HCT116 (cell line): ENCODE data around the gene LMO2. TPM values are rescaled to one million over a fixed set of nuclear protein-coding genes. Genes with fewer than 3 reads are reported as not detected.

Experiments used
- ATAC-seq: fragments of 200-7000 bp; cut with Tn5 transposase; 2 replicates; pipeline ENCODE4 v1.9.1; 2020; ENCODE audit warnings: mild to moderate bottlenecking, moderate library complexity
- BruUV-seq: library from RNA; stranded (reverse); fragments of 400-500 nt; replicated peaks from 2 replicates; lab custom pipeline; 2021; lab: Mats Ljungman, UMichigan
- CTCF ChIA-PET: fragments of 300-600 bp; sonication (Branson Sonifier 250); formaldehyde crosslinking; loops from one replicate; lab custom pipeline; 2021; ENCODE audit warnings: antibody characterized with exemption; lab: Charles Lee
- POLR2A ChIA-PET: fragments of 300-600, 350-600 bp; sonication (Branson Sonifier 250); formaldehyde crosslinking; loops from one replicate; lab custom pipeline; 2021; ENCODE audit warnings: antibody characterized with exemption; lab: Charles Lee
- RAD21 ChIA-PET, 2 experiments: fragments of 300-600 bp; sonication (Branson Sonifier 250); formaldehyde crosslinking; loops; one replicate each; lab custom pipeline; 2023; ENCODE audit warnings: low total read pairs in 2 of 2; ENCODE audit not compliant: uncharacterized antibody in 2 of 2, unreplicated experiment in 2 of 2, low non-redundant PET in 1 of 2; lab: Charles Lee
- DNase-seq: peaks from one replicate; pipeline ENCODE4 v3.0.0-alpha.2; 2010; ENCODE audit warnings: low read depth, low spot score
- H2AFZ ChIP-seq: fragments of 200-600 bp; shearing (Covaris generic), sonication (generic); 2 replicates; pipeline ENCODE4 v1.6.1; 2017; ENCODE audit warnings: low read depth, mixed run types, mixed read lengths, antibody characterized with exemption, low read length; ENCODE audit not compliant: poor library complexity, severe bottlenecking
- H3K27ac ChIP-seq: 2 replicates; pipeline ENCODE4 v1.5.1; 2012; ENCODE audit warnings: low read depth, low read length
- H3K27me3 ChIP-seq: fragments of 200-600 bp; sonication (generic); 2 replicates; pipeline ENCODE4 v1.6.1; 2016; ENCODE audit warnings: mixed run types, low read length, mixed read lengths; ENCODE audit not compliant: insufficient read depth
- H3K36me3 ChIP-seq, 2 experiments: fragments of 200-500 bp in 1 of 2; fragments of 200-600 bp in 1 of 2; sonication (Bioruptor generic) in 1 of 2; sonication (generic) in 1 of 2; 2 replicates each; pipeline versions ENCODE4 v1.5.1 to v1.6.1; 2014 to 2016; ENCODE audit warnings: low read length in 2 of 2, inconsistent platforms in 1 of 2, mixed read lengths in 1 of 2, mixed run types in 1 of 2; ENCODE audit not compliant: insufficient read depth in 2 of 2, control insufficient read depth in 1 of 2
- H3K4me1 ChIP-seq, 2 experiments: fragments of 200-600 bp in 1 of 2; sonication (generic) in 1 of 2; 2 replicates each; pipeline versions ENCODE4 v1.5.1 to v1.6.1; 2012 to 2017; ENCODE audit warnings: low read length in 2 of 2, inconsistent platforms in 1 of 2, mild to moderate bottlenecking in 1 of 2, mixed read lengths in 1 of 2, mixed run types in 1 of 2, moderate library complexity in 1 of 2; ENCODE audit not compliant: insufficient read depth in 2 of 2, control insufficient read depth in 1 of 2
- H3K4me2 ChIP-seq: fragments of 200-600 bp; sonication (generic); 2 replicates; pipeline ENCODE4 v1.6.1; 2017; ENCODE audit warnings: mixed run types, low read length, mixed read lengths
- H3K4me3 ChIP-seq, 2 experiments: fragments of 200-600 bp in 1 of 2; sonication (generic) in 1 of 2; replicated peaks in 1 of 2; 2 replicates each; pipeline ENCODE4 v1.5.1; 2011 to 2016; ENCODE audit warnings: low read length in 2 of 2, control low read depth in 1 of 2, low read depth in 1 of 2, mild to moderate bottlenecking in 1 of 2, mixed read lengths in 1 of 2, mixed run types in 1 of 2
- H3K79me2 ChIP-seq: fragments of 200-600 bp; sonication (generic); 2 replicates; pipeline ENCODE4 v1.6.1; 2017; ENCODE audit warnings: mild to moderate bottlenecking, mixed run types, low read length, moderate library complexity, mixed read lengths; ENCODE audit not compliant: insufficient read depth
- H3K9ac ChIP-seq: fragments of 200-600 bp; sonication (generic); 2 replicates; pipeline ENCODE4 v1.6.1; 2016; ENCODE audit warnings: low read length, mixed read lengths
- H3K9me2 ChIP-seq: fragments of 200-600 bp; sonication (generic), shearing (Covaris generic); 2 replicates; pipeline ENCODE4 v1.6.1; 2017; ENCODE audit warnings: mixed run types, mild to moderate bottlenecking, moderate library complexity; ENCODE audit not compliant: insufficient read depth
- H3K9me3 ChIP-seq, 2 experiments: fragments of 200-500 bp in 1 of 2; fragments of 200-600 bp in 1 of 2; sonication (Bioruptor generic) in 1 of 2; sonication (generic) in 1 of 2; 2 replicates each; pipeline ENCODE4 v1.6.1; 2014 to 2017; ENCODE audit warnings: low read length in 2 of 2, mixed read lengths in 2 of 2, inconsistent platforms in 1 of 2, low read depth in 1 of 2, mild to moderate bottlenecking in 1 of 2, mixed run types in 1 of 2, moderate library complexity in 1 of 2; ENCODE audit not compliant: control insufficient read depth in 1 of 2, insufficient read depth in 1 of 2
- H4K20me1 ChIP-seq: fragments of 200-600 bp; sonication (generic), shearing (Covaris generic); 2 replicates; pipeline ENCODE4 v1.6.1; 2017; ENCODE audit warnings: mixed run types, mild to moderate bottlenecking, moderate library complexity; ENCODE audit not compliant: insufficient read depth
- CTCF ChIP-seq, 3 experiments: fragments of 200-600 bp in 1 of 3; sonication (generic) in 1 of 3; IDR thresholded peaks in 2 of 3; conservative IDR thresholded peaks in 1 of 3; 2 replicates each; pipeline ENCODE4 v1.5.1; 2012 to 2017; ENCODE audit warnings: low read depth in 2 of 3, low read length in 2 of 3, antibody characterized with exemption in 1 of 3, borderline replicate concordance in 1 of 3, control low read depth in 1 of 3, mild to moderate bottlenecking in 1 of 3, mixed read lengths in 1 of 3, mixed run types in 1 of 3, moderate library complexity in 1 of 3; ENCODE audit not compliant: insufficient read depth in 1 of 3
- EGR1 ChIP-seq: IDR thresholded peaks from 2 replicates; pipeline ENCODE4 v1.6.1; 2012; ENCODE audit warnings: low read depth
- ELF1 ChIP-seq: IDR thresholded peaks from 2 replicates; pipeline ENCODE4 v1.6.1; 2012; ENCODE audit warnings: low read depth, borderline replicate concordance
- JUND ChIP-seq: IDR thresholded peaks from 2 replicates; pipeline ENCODE4 v1.6.1; 2012
- MAX ChIP-seq: IDR thresholded peaks from 2 replicates; pipeline ENCODE4 v1.6.1; 2012
- POLR2A ChIP-seq: IDR thresholded peaks from 2 replicates; pipeline ENCODE4 v1.7.0; 2011; ENCODE audit warnings: borderline replicate concordance; ENCODE audit not compliant: insufficient read depth, insufficient read length; ENCODE audit errors: extremely low read depth
- POLR2AphosphoS5 ChIP-seq: IDR thresholded peaks from 2 replicates; pipeline ENCODE4 v1.6.1; 2011; ENCODE audit warnings: mild to moderate bottlenecking, low read depth, low read length, moderate library complexity
- RAD21 ChIP-seq: IDR thresholded peaks from 2 replicates; pipeline ENCODE4 v1.6.1; 2012; ENCODE audit warnings: low read depth, mild to moderate bottlenecking
- REST ChIP-seq: IDR thresholded peaks from 2 replicates; pipeline ENCODE4 v1.6.1; 2012; ENCODE audit warnings: low read depth
- SIN3A ChIP-seq: IDR thresholded peaks from 2 replicates; pipeline ENCODE4 v1.6.1; 2012; ENCODE audit warnings: low read depth
- SP1 ChIP-seq: IDR thresholded peaks from 2 replicates; pipeline ENCODE4 v1.6.1; 2012; ENCODE audit warnings: low read depth
- TCF7L2 ChIP-seq: IDR thresholded peaks from 2 replicates; pipeline ENCODE4 v1.7.0; 2011; ENCODE audit warnings: borderline replicate concordance, inconsistent platforms; ENCODE audit not compliant: insufficient read depth, insufficient read length; ENCODE audit errors: extremely low read depth
- YY1 ChIP-seq: IDR thresholded peaks from 2 replicates; pipeline ENCODE4 v1.6.1; 2011; ENCODE audit warnings: low read length, low read depth, moderate library complexity, mild to moderate bottlenecking; ENCODE audit not compliant: insufficient replicate concordance; ENCODE audit errors: extremely low read depth
- ZBTB33 ChIP-seq: IDR thresholded peaks from 2 replicates; pipeline ENCODE4 v1.6.1; 2011; ENCODE audit warnings: mild to moderate bottlenecking, low read length, moderate library complexity; ENCODE audit not compliant: insufficient replicate concordance; ENCODE audit errors: extremely low read depth
- ZFX ChIP-seq: fragments of 450-650 bp; IDR thresholded peaks from 2 replicates; pipeline ENCODE4 v1.6.1; 2017
- ZNF274 ChIP-seq: fragments of 200-500 bp; sonication (Bioruptor generic); IDR thresholded peaks from 2 replicates; pipeline ENCODE4 v1.6.1; 2014; ENCODE audit warnings: mild to moderate bottlenecking, low read depth, low read length, inconsistent platforms
- intact Hi-C: fragments of 100-400 bp; cut with micrococcal nuclease; formaldehyde crosslinking; loops from 2 replicates; pipeline ENCODE4 v1.10.0; 2022
- total RNA-seq: library from RNA; stranded (reverse); gene quantifications from one replicate; pipeline ENCODE4 v1.2.1, GENCODE V29; 2021; ENCODE audit not compliant: unreplicated experiment
- TF ChIP-seq, protein P1 (sequence below): IDR thresholded peaks from 2 replicates; pipeline ENCODE4 v1.6.1; 2012

LMO2 gene
- total RNA-seq, 1 experiment from 2014 or later = 2.8 TPM

DNA sequence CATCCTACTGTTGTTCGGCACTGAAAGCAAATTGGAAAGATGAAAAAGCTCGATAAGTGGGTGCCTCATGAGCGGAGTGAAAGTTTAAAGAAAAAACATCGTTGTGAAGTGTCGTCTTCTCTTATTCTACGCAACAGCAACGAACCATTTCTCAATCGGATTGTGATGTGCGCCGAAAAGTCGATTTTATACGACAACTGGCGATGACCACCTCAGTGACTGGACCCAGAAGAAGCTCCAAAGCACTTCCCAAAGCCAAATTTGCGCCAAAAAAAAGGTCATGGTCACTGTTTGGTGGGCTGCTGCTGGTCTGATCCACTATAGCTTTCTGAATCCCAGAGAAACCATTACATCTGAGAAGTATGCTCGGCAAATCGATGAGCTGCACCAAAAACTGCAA is 59.2 kb downstream of the LMO2 start:
- TF ChIP-seq EGR1 = no peak
- no peak for TF ChIP-seq ELF1
- TF ChIP-seq POLR2A = no peak
- no peak for TF ChIP-seq YY1
- TF ChIP-seq ZBTB33 = no peak
- no peak for TF ChIP-seq MAX
- TF ChIP-seq SIN3A = no peak
- TF ChIP-seq, protein P1, sequence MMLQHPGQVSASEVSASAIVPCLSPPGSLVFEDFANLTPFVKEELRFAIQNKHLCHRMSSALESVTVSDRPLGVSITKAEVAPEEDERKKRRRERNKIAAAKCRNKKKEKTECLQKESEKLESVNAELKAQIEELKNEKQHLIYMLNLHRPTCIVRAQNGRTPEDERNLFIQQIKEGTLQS = no peak
- no peak for TF ChIP-seq ZNF274
- TF ChIP-seq CTCF (IDR thresholded peaks at IDR 0.05 in 2 of 3, conservative IDR thresholded peaks at IDR 0.05 in 1 of 3; ENCODE audit: borderline replicate concordance in 1 of 3, insufficient read depth in 1 of 3, low read depth in 2 of 3, low read length in 2 of 3) = no peak
- no peak for TF ChIP-seq REST
- no peak for TF ChIP-seq RAD21
- TF ChIP-seq ZFX = no peak
- TF ChIP-seq JUND = no peak
- no peak for TF ChIP-seq TCF7L2
- TF ChIP-seq SP1 = no peak
- no peak for TF ChIP-seq POLR2AphosphoS5
- TF ChIP-seq, all 23 proteins: peak for 0
- BruUV-seq = no TSS peak

More for the DNA sequence above, 59.2 kb downstream of the LMO2 start:
- no peak overlapping the region for H3K4me2 ChIP-seq
- no peak overlapping the region for H3K4me3 ChIP-seq
- H3K9ac ChIP-seq = no peak overlapping the region
- CTCF ChIA-PET = interaction anchor here (1.4 to 1.8 kb wide), 3 partner anchors 25 to 155 kb away, joined by 3 to 6 read pairs (median 4); no protein-coding TSS in a partner anchor
- ATAC-seq (no peak), DNase-seq (no peak)
- POLR2A ChIA-PET = no interaction called here
- H3K27ac ChIP-seq = no peak overlapping the region
- RAD21 ChIA-PET = no interaction called here
- intact Hi-C loops = loop anchor here (10.0 kb wide), 1 partner anchor 662 kb away; no protein-coding TSS in a partner anchor
- H3K27me3 ChIP-seq = no peaks in the 10 kb centered on the region
- H3K4me1 ChIP-seq = peaks cover 0 to 18% of the 10 kb centered on the region in 2 experiments; a peak in 2 of 4 replicates
- H3K79me2 ChIP-seq = no peaks in the 10 kb centered on the region
- no peaks in the 10 kb centered on the region for H4K20me1 ChIP-seq
- no peaks in the 10 kb centered on the region for H3K9me3 ChIP-seq
- H3K9me2 ChIP-seq = no peaks in the 10 kb centered on the region
- no peak overlapping the region for H2AFZ ChIP-seq
- H3K36me3 ChIP-seq = no peaks in the 10 kb centered on the region
